Neural progenitor cell (in vitro differentiated cells): ENCODE measurements around the gene SH2D2A. TPM values are rescaled to one million over a fixed set of nuclear protein-coding genes. Genes with fewer than 3 reads are reported as not detected.

Experiments used
- DNase-seq: peaks from one replicate; pipeline ENCODE4 v3.0.0-alpha.2; 2016; ENCODE audit warnings: low spot score
- H2AFZ ChIP-seq: fragments of 200-600 bp; sonication (generic); replicated peaks from 2 replicates; pipeline ENCODE4 v1.6.1; 2016; ENCODE audit warnings: antibody characterized with exemption
- H3F3A ChIP-seq: fragments of 200-600 bp; sonication (generic); 2 replicates; pipeline ENCODE4 v1.6.1; 2016; ENCODE audit warnings: antibody characterized with exemption, low read depth
- H3K27ac ChIP-seq: fragments of 200-600 bp; sonication (generic); 2 replicates; pipeline ENCODE4 v1.5.1; 2016; ENCODE audit warnings: mild to moderate bottlenecking
- H3K27me3 ChIP-seq: fragments of 200-600 bp; sonication (generic); 2 replicates; pipeline ENCODE4 v1.6.1; 2016; ENCODE audit warnings: mild to moderate bottlenecking, moderate library complexity
- H3K36me3 ChIP-seq: fragments of 200-600 bp; sonication (generic); 2 replicates; pipeline ENCODE4 v1.5.1; 2016
- H3K4me1 ChIP-seq: fragments of 200-600 bp; sonication (generic); 2 replicates; pipeline ENCODE4 v1.6.1; 2016; ENCODE audit warnings: mixed run types
- H3K4me2 ChIP-seq: fragments of 200-600 bp; sonication (generic); 2 replicates; pipeline ENCODE4 v1.6.1; 2016
- H3K4me3 ChIP-seq: fragments of 200-600 bp; sonication (generic); 2 replicates; pipeline ENCODE4 v1.5.1; 2016
- H3K79me2 ChIP-seq: fragments of 200-600 bp; sonication (generic); 2 replicates; pipeline ENCODE4 v1.6.1; 2016; ENCODE audit warnings: low read depth
- H3K9ac ChIP-seq: fragments of 200-600 bp; sonication (generic); 2 replicates; pipeline ENCODE4 v1.6.1; 2016
- H3K9me3 ChIP-seq: fragments of 200-600 bp; sonication (generic); 2 replicates; pipeline ENCODE4 v1.5.1; 2016; ENCODE audit warnings: low read depth
- H4K20me1 ChIP-seq: fragments of 200-600 bp; sonication (generic); 2 replicates; pipeline ENCODE4 v1.6.1; 2016; ENCODE audit warnings: low read depth
- H3K27ac Mint-ChIP-seq: 3 replicates; pipeline ENCODE4 v1.8.0; 2021; ENCODE audit warnings: mixed read lengths
- H3K27me3 Mint-ChIP-seq: 2 replicates; pipeline ENCODE4 v1.8.0; 2022; ENCODE audit warnings: low read depth, mild to moderate bottlenecking, inconsistent platforms, moderate library complexity, mixed read lengths; ENCODE audit not compliant: insufficient read depth
- H3K36me3 Mint-ChIP-seq: 3 replicates; pipeline ENCODE4 v1.8.0; 2021; ENCODE audit warnings: mixed read lengths
- H3K4me1 Mint-ChIP-seq: 3 replicates; pipeline ENCODE4 v1.8.0; 2021; ENCODE audit warnings: mixed read lengths
- H3K4me3 Mint-ChIP-seq: 3 replicates; pipeline ENCODE4 v1.8.0; 2021; ENCODE audit warnings: mild to moderate bottlenecking, moderate library complexity, mixed read lengths
- H3K9me3 Mint-ChIP-seq: 3 replicates; pipeline ENCODE4 v1.8.0; 2020; ENCODE audit warnings: mixed read lengths
- EZH2 ChIP-seq: fragments of 200-600 bp; sonication (generic); IDR thresholded peaks from 2 replicates; pipeline ENCODE4 v1.6.1; 2017; ENCODE audit warnings: antibody characterized with exemption, mild to moderate bottlenecking, moderate library complexity
- EZH2phosphoT487 ChIP-seq: fragments of 200-600 bp; sonication (generic); IDR thresholded peaks from 2 replicates; pipeline ENCODE4 v1.6.1; 2017; ENCODE audit warnings: antibody characterized with exemption
- total RNA-seq: library from RNA; depleted of rRNA; stranded (reverse); fragments of >200 nt; gene quantifications from 2 replicates; pipeline ENCODE4 v1.2.3, GENCODE V29; 2015; ENCODE audit warnings: low replicate concordance
- TF ChIP-seq, protein P1 (sequence below): fragments of 200-600 bp; sonication (generic); IDR thresholded peaks from 2 replicates; pipeline ENCODE4 v1.5.1; 2017; ENCODE audit warnings: antibody characterized with exemption, mild to moderate bottlenecking

The SH2D2A gene
- total RNA-seq, 1 donor from 2014 or later = not detected

GRCh38 chr1:156815307-156815826, 1.3 kb downstream of the SH2D2A start:
- H3K36me3 ChIP-seq = no peaks in the 10 kb centered on the region
- H3K27me3 ChIP-seq = peaks cover 63% of the 10 kb centered on the region
- peaks cover 9% of the 10 kb centered on the region for H3F3A ChIP-seq
- no peak overlapping the region for H3K4me2 ChIP-seq
- Mint-ChIP-seq H3K4me3 (peak overlapping the region; percentile 66), H3K36me3 (no peaks in the 10 kb centered on the region), H3K27me3 (peaks cover 14% of the 10 kb centered on the region), H3K9me3 (no peaks in the 10 kb centered on the region), H3K27ac (peak overlapping the region; percentile 9), H3K4me1 (peaks cover 38% of the 10 kb centered on the region)
- H3K9me3 ChIP-seq = no peaks in the 10 kb centered on the region
- H3K4me3 ChIP-seq = no peak overlapping the region
- DNase-seq = peak; percentile 29
- H2AFZ ChIP-seq = peak overlapping the region; percentile 27
- no peak overlapping the region for H3K9ac ChIP-seq
- H3K4me1 ChIP-seq = peaks cover 15% of the 10 kb centered on the region
- no peaks in the 10 kb centered on the region for H4K20me1 ChIP-seq
- H3K27ac ChIP-seq = no peak overlapping the region
- H3K79me2 ChIP-seq = no peaks in the 10 kb centered on the region
- TF ChIP-seq EZH2phosphoT487 (no peak), EZH2 (no peak)
- TF ChIP-seq, protein P1, sequence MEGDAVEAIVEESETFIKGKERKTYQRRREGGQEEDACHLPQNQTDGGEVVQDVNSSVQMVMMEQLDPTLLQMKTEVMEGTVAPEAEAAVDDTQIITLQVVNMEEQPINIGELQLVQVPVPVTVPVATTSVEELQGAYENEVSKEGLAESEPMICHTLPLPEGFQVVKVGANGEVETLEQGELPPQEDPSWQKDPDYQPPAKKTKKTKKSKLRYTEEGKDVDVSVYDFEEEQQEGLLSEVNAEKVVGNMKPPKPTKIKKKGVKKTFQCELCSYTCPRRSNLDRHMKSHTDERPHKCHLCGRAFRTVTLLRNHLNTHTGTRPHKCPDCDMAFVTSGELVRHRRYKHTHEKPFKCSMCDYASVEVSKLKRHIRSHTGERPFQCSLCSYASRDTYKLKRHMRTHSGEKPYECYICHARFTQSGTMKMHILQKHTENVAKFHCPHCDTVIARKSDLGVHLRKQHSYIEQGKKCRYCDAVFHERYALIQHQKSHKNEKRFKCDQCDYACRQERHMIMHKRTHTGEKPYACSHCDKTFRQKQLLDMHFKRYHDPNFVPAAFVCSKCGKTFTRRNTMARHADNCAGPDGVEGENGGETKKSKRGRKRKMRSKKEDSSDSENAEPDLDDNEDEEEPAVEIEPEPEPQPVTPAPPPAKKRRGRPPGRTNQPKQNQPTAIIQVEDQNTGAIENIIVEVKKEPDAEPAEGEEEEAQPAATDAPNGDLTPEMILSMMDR = no peak

DNA sequence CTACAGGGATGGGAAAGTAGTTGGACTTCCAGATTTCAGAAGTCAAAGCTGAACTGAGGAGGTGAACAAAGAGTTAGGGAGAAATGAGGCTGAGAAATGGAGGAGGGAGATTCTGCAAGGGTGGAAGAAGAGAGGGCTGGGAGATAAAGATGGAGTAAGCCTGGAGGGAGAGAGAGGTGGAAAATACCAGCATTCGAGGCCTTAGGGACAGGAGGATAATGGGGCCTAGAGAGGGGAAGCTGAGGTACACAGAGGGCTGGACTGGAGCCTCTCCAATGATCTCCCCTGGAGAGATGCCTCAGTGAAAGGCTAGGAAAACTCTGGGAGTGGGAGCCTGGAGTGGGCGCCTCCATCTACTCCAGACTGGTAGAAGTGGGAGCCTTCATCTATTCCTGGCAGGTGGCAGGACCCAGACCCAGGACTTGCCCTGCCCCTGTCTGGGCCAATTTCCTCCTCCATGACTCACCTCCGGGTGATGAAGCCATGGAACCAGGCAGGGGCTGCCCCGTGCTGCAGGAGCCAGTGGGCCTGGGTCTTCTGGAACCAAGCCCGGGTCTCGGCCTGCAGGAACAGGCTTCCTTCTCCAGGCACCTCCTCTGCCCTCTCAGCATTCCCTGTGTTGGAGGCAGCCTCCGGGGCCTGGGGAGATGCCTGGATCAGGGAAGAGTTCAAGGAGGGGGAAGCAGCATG, 1.9 kb downstream of the SH2D2A start:
- Mint-ChIP-seq H3K36me3 (no peaks in the 10 kb centered on the region), H3K27me3 (peaks cover 16% of the 10 kb centered on the region), H3K4me3 (peak overlapping the region; percentile 66), H3K4me1 (peaks cover 39% of the 10 kb centered on the region), H3K27ac (peak overlapping the region; percentile 58), H3K9me3 (no peaks in the 10 kb centered on the region)
- Histone ChIP-seq H3K9ac (no peak overlapping the region), H4K20me1 (no peaks in the 10 kb centered on the region), H3K27ac (no peak overlapping the region), H3K9me3 (no peaks in the 10 kb centered on the region), H2AFZ (peak overlapping the region; percentile 91), H3F3A (peaks cover 9% of the 10 kb centered on the region), H3K4me1 (peaks cover 15% of the 10 kb centered on the region), H3K27me3 (peaks cover 56% of the 10 kb centered on the region), H3K36me3 (no peaks in the 10 kb centered on the region), H3K4me3 (no peak overlapping the region), H3K4me2 (peak overlapping the region; percentile 80), H3K79me2 (no peaks in the 10 kb centered on the region)
- no peak for DNase-seq
- TF ChIP-seq EZH2 (no peak), EZH2phosphoT487 (no peak)
- TF ChIP-seq, protein P1 = no peak

DNA sequence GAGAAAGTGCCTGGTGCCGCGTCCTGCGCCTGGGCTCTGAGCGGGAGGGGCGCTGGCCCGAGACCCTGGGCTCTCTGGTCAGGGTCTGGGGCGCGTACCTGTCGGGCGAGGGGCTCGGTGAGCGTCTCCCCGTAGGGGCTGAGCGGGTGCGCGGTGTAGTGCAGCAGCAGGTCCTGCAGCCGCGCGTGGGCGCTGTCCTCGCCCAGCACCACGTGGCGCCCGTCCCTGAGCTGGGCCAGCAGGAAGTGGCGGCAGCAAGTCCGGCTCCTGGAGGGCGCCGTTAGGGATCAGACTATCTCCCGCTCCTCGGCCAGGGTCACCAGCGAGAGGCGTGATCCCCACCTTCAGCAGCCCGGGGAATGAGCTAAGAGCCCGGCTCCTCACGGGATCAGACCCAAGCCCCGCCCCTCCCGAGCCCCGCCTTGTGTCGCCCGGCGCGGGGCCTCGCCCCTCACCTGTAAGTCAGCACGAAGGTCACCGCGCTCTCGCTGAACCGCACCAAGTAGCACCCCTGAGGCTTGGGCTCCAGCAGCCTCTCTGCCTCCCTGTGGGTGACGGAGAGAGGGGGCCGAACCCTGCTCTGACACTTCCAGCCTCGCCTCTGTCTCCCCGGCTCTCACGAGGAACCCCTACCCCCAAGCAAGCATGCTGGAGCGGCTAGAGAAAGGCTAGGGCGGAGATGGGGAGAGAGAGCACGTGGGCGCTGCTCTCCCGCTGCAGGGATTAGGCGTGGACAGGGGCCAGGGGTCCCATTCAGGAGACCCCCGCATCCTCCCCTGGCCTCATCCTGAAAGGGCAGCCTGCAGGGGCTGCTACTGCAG, 2.7 kb downstream of the SH2D2A start:
- Mint-ChIP-seq H3K27me3 (peaks cover 18% of the 10 kb centered on the region), H3K27ac (peak overlapping the region; percentile 58), H3K36me3 (no peaks in the 10 kb centered on the region), H3K4me3 (peak overlapping the region; percentile 61), H3K9me3 (no peaks in the 10 kb centered on the region), H3K4me1 (peaks cover 41% of the 10 kb centered on the region)
- TF ChIP-seq EZH2 (no peak), EZH2phosphoT487 (no peak)
- TF ChIP-seq, protein P1 = peak; percentile 55
- H3K4me2 ChIP-seq = peak overlapping the region; percentile 80
- peaks cover 9% of the 10 kb centered on the region for H3F3A ChIP-seq
- no peaks in the 10 kb centered on the region for H3K79me2 ChIP-seq
- DNase-seq = peak; percentile 73
- H3K4me1 ChIP-seq = peaks cover 21% of the 10 kb centered on the region
- H3K27me3 ChIP-seq = peaks cover 54% of the 10 kb centered on the region
- H4K20me1 ChIP-seq = no peaks in the 10 kb centered on the region
- no peak overlapping the region for H3K9ac ChIP-seq
- no peaks in the 10 kb centered on the region for H3K36me3 ChIP-seq
- no peak overlapping the region for H3K27ac ChIP-seq
- peak overlapping the region; percentile 91 for H2AFZ ChIP-seq
- peak overlapping the region; percentile 40 for H3K4me3 ChIP-seq
- H3K9me3 ChIP-seq = no peaks in the 10 kb centered on the region
